Ishikawa (cell line): ENCODE data around the gene IBTK.

Experiments
- CEBPB ChIP-seq: IDR thresholded peaks from 2 replicates; pipeline ENCODE4 v1.6.1; 2012
- EGR1 ChIP-seq: IDR thresholded peaks from 2 replicates; pipeline ENCODE4 v1.6.1; 2012
- EP300 ChIP-seq: IDR thresholded peaks from 2 replicates; pipeline ENCODE4 v1.6.1; 2012; ENCODE audit warnings: borderline replicate concordance
- FOXM1 ChIP-seq: IDR thresholded peaks from 2 replicates; pipeline ENCODE4 v1.6.1; 2012; ENCODE audit warnings: low read depth, borderline replicate concordance
- REST ChIP-seq: IDR thresholded peaks from 2 replicates; pipeline ENCODE4 v1.6.1; 2012; ENCODE audit warnings: low read depth, mild to moderate bottlenecking
- TAF1 ChIP-seq: IDR thresholded peaks from 2 replicates; pipeline ENCODE4 v1.6.1; 2012; ENCODE audit warnings: low read depth, mild to moderate bottlenecking
- TCF12 ChIP-seq: IDR thresholded peaks from 2 replicates; pipeline ENCODE4 v1.6.1; 2012; ENCODE audit warnings: low read depth
- YY1 ChIP-seq: IDR thresholded peaks from 2 replicates; pipeline ENCODE4 v1.6.1; 2012; ENCODE audit warnings: low read depth
- TF ChIP-seq, protein P1 (sequence below): IDR thresholded peaks from 2 replicates; pipeline ENCODE4 v1.6.1; 2012

DNA sequence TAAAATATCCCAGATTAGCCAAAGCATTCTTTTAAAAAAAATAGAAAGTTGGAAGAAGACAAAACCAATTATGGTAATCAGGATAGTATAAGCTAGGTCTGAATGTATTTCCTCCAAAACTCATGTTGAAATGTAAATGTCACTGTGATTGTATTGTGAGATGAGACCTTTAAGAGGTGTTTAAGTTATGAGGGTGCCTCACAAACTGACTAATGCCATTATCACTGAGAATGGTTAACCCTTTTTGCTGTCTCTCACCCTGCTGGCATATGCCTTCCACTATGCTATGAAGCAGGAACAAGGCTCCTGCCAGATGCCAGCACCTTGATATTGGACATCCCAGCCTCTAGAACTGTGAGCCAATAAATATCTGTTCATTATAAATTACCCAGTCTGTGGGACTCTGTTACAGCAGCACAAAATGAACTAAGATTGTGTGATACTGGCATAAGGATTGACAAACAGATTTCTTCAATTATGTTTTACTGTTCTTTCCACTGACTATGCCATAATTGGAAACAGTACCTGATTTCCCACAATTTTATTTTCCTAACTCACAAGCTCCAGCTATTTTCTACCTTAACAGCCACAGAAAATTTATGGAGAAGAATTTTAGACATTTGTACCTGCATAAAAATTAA lies 63.8 kb downstream of the IBTK start:
- TF ChIP-seq EGR1 (no peak), YY1 (no peak), REST (no peak), TAF1 (no peak), EP300 (no peak), TCF12 (no peak), FOXM1 (no peak), CEBPB (no peak)
- TF ChIP-seq, protein P1, sequence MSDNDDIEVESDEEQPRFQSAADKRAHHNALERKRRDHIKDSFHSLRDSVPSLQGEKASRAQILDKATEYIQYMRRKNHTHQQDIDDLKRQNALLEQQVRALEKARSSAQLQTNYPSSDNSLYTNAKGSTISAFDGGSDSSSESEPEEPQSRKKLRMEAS: no peak
